Fibroblast of skin of abdomen (primary cell): Measurements from ENCODE around the gene LRIG3.

Source experiments
- DNase-seq: peaks from one replicate; pipeline ENCODE4 v3.0.0-alpha.2; 2013

LRIG3 gene

GRCh38 chr12:58847901-58848600 is 72.3 kb downstream of the LRIG3 start:
- peak; percentile 31 for DNase-seq

DNA sequence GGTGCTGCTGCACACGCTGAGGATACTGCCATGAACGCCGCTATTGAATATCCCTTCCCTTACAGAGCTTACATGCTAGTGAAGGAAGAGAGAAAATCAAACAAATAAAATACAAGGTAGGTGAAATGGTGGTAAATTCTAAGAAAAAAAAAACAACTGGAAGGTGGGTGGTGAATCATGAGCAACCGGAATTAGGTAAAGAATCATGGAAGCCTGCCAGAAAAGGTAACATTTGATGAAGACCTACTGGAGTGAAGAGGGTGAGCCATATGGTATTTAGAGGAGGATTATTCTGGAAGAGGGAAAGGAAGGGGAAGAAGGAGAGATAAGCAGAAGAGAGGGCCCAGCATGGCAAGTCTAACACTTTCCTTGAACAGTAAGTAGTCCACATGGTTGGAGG is 76.1 kb downstream of the LRIG3 start:
- no peak for DNase-seq

- no peak for DNase-seq
Measured at GRCh38 chr12:58841058-58841798, 79.1 kb downstream of the LRIG3 start.

DNA sequence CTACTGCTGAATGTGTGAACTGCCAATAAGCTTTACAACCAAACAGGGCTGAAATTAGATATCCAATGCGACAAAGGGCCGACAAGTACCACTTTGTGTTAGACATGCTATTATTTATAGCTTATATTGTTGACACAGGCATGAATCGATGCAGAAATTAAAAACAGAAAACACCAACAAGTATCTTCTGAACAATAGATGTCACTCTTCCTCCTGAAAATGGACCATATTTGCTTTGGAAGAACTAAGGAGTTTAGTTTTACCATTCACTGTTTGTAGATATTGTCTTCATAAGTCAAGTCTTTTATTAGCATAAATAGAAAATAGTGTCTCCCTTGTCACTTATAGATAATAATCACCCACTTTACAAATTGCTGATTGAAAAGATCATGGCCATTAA is 86.5 kb downstream of the LRIG3 start:
- DNase-seq = no peak

- no peak for DNase-seq
Measured at GRCh38 chr12:58832920-58833319, 87.4 kb downstream of the LRIG3 start.
